Activated CD4-positive, alpha-beta T cell treated with anti-CD3 and anti-CD28 coated beads for 48 hours (primary cell): ENCODE data around the gene METTL1.
A peak's percentile ranks its signal among the peaks of the same experiment; 100 is the strongest.

ENCODE experiments used
- DNase-seq: peaks from one replicate; pipeline ENCODE4 v3.0.0-alpha.2; 2020

METTL1 gene

GRCh38 chr12:57735952-57736740, 35.8 kb downstream of the METTL1 start:
- no peak for DNase-seq

- DNase-seq: no peak
Measured at GRCh38 chr12:57735198-57735855, 36.6 kb downstream of the METTL1 start.

- DNase-seq: no peak
Measured at GRCh38 chr12:57734591-57734990, 37.3 kb downstream of the METTL1 start.

- no peak for DNase-seq
Measured at GRCh38 chr12:57733928-57734327, 38.0 kb downstream of the METTL1 start.

- no peak for DNase-seq
Measured at GRCh38 chr12:57732726-57733593, 38.9 kb downstream of the METTL1 start.

GRCh38 chr12:57732270-57732669, 39.6 kb downstream of the METTL1 start:
- DNase-seq: no peak

- no peak for DNase-seq
Measured at GRCh38 chr12:57731411-57732080, 40.4 kb downstream of the METTL1 start.

GRCh38 chr12:57730336-57731067, 41.4 kb downstream of the METTL1 start:
- no peak for DNase-seq

- DNase-seq: no peak
Measured at GRCh38 chr12:57729321-57729844, 42.5 kb downstream of the METTL1 start.

- DNase-seq: peak; percentile 0
Measured at GRCh38 chr12:57727758-57728395, 44.0 kb downstream of the METTL1 start.

GRCh38 chr12:57726884-57727757, 44.8 kb downstream of the METTL1 start:
- peak; percentile 2 for DNase-seq

GRCh38 chr12:57726151-57726883, 45.6 kb downstream of the METTL1 start:
- peak; percentile 51 for DNase-seq

- DNase-seq: no peak
Measured at GRCh38 chr12:57725851-57726150, 46.1 kb downstream of the METTL1 start.

- DNase-seq: no peak
Measured at GRCh38 chr12:57724936-57725740, 46.8 kb downstream of the METTL1 start.

- no peak for DNase-seq
Measured at GRCh38 chr12:57724003-57724935, 47.6 kb downstream of the METTL1 start.

GRCh38 chr12:57723630-57723962, 48.3 kb downstream of the METTL1 start:
- no peak for DNase-seq

- DNase-seq: no peak
Measured at GRCh38 chr12:57722716-57723629, 48.9 kb downstream of the METTL1 start.
